HepG2 (cell line): ENCODE results near the gene POLR2F. TPM values are rescaled to one million over a fixed set of nuclear protein-coding genes. Genes with fewer than 3 reads are reported as not detected.

Experiments
- HDAC2 ChIP-seq: sonication (generic); formaldehyde crosslinking; IDR thresholded peaks from 2 replicates; pipeline ENCODE4 v1.4.0; 2020; ENCODE audit warnings: missing genetic modification reagents
- SOX6 ChIP-seq, 2 experiments: fragments of 450-650 bp in 1 of 2; sonication (generic) in 1 of 2; formaldehyde crosslinking in 1 of 2; IDR thresholded peaks; 2 replicates each; pipeline versions ENCODE4 v1.4.0 to v1.6.1; 2017 to 2020; ENCODE audit warnings: antibody characterized with exemption in 1 of 2, mild to moderate bottlenecking in 1 of 2, missing genetic modification reagents in 1 of 2
- WIZ ChIP-seq: sonication (generic); formaldehyde crosslinking; IDR thresholded peaks from 2 replicates; pipeline ENCODE4 v1.5.1; 2020; ENCODE audit warnings: mild to moderate bottlenecking, missing genetic modification reagents
- polyA plus RNA-seq, 8 experiments: library from polyadenylated mRNA; depleted of rRNA in 3 of 8; stranded (reverse) in 7 of 8; unstranded in 1 of 8; fragments of >200 nt; fragmentation: Illumina TruSeq in 4 of 8; extraction: Trizol in 4 of 8; gene quantifications; 2 replicates each; pipeline versions ENCODE4 v1.2.1 to v1.2.3, GENCODE V29; 2011 to 2016; ENCODE audit warnings: low read depth in 4 of 8, missing spikeins in 1 of 8, mixed read lengths in 1 of 8; ENCODE audit not compliant: insufficient read depth in 1 of 8
- total RNA-seq, 5 experiments: library from RNA; depleted of rRNA; stranded (reverse); fragments of >200 nt; fragmentation: Illumina TruSeq; extraction: Trizol; gene quantifications; 2 replicates each; pipeline ENCODE4 v1.2.3, GENCODE V29; 2016; ENCODE audit warnings: low read depth in 1 of 5
- TF ChIP-seq, protein P1 (sequence below): sonication (generic); formaldehyde crosslinking; IDR thresholded peaks from 2 replicates; pipeline ENCODE4 v1.4.0; 2020; ENCODE audit warnings: missing genetic modification reagents
- TF ChIP-seq, protein P2 (sequence below): sonication (generic); formaldehyde crosslinking; IDR thresholded peaks from 2 replicates; pipeline ENCODE4 v1.5.0; 2020; ENCODE audit warnings: mild to moderate bottlenecking, missing genetic modification reagents
- TF ChIP-seq, protein P3 (sequence below): sonication (generic); formaldehyde crosslinking; IDR thresholded peaks from 2 replicates; pipeline ENCODE4 v1.4.0; 2020; ENCODE audit warnings: mild to moderate bottlenecking, missing genetic modification reagents, borderline replicate concordance
- TF ChIP-seq, protein P4 (sequence below): sonication (generic); formaldehyde crosslinking; IDR thresholded peaks from 2 replicates; pipeline ENCODE4 v1.9.0; 2022; ENCODE audit warnings: missing genetic modification reagents, mild to moderate bottlenecking, borderline replicate concordance

Gene POLR2F
- total and polyA plus RNA-seq, 2 of the 13 experiments (the other 11 are each of a cell fraction or from before 2014, with no cell fraction given), result 135 to 158 TPM

DNA sequence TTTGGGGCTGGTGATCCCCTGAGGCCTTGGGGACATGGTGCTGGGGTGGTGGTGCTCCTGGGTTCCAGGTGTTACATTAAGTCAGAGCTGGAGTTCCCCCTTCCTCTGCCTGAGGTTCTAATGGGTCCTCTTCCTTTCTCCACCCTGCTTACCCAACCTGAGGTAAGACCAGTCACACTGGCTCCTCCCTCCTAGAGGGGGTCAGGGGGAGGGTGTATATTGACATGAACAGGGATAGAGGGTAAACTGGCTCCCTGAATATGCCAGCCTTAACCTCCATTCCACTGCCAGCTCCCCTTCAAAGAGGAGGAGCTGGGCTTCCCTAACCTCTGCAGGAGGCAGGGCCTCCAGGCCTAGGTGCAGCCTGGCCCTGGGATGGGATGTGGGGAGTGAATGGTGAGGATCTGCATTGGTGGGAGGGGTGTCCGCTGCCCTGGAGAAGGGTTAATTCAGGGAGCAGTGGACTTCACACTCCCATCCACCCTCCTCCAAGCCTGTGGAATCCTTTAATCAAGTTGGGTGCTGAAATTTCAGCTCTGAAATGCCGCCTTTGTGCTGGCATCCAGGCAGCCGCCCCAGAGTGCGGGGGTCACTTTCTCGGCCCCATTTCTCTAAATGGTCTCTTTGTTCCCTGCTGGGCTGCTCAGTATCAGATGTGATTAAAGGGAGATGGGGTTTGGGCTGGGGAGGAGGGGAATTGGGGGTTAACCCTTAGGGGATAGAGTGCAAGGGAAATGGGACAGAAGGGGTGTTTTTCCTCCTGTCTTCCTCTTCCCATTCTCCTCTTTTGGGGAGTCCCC lies 15.2 kb downstream of the POLR2F start (continued):
- TF ChIP-seq, protein P1, sequence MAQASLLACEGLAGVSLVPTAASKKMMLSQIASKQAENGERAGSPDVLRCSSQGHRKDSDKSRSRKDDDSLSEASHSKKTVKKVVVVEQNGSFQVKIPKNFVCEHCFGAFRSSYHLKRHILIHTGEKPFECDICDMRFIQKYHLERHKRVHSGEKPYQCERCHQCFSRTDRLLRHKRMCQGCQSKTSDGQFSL (CRISPR knock-in tag), result peak; percentile 69
- TF ChIP-seq, protein P2, sequence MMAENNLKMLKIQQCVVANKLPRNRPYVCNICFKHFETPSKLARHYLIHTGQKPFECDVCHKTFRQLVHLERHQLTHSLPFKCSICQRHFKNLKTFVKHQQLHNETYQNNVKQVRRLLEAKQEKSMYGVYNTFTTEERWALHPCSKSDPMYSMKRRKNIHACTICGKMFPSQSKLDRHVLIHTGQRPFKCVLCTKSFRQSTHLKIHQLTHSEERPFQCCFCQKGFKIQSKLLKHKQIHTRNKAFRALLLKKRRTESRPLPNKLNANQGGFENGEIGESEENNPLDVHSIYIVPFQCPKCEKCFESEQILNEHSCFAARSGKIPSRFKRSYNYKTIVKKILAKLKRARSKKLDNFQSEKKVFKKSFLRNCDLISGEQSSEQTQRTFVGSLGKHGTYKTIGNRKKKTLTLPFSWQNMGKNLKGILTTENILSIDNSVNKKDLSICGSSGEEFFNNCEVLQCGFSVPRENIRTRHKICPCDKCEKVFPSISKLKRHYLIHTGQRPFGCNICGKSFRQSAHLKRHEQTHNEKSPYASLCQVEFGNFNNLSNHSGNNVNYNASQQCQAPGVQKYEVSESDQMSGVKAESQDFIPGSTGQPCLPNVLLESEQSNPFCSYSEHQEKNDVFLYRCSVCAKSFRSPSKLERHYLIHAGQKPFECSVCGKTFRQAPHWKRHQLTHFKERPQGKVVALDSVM (CRISPR knock-in tag), result peak; percentile 81
- no peak for TF ChIP-seq SOX6 (IDR thresholded peaks at IDR 0.05)
- peak; percentile 65 for TF ChIP-seq SOX6 (CRISPR knock-in tag; IDR thresholded peaks at IDR 0.05)
- no peak for TF ChIP-seq WIZ (CRISPR knock-in tag)
- peak; percentile 58; the same call in 1 of the 2 replicates for TF ChIP-seq HDAC2 (CRISPR knock-in tag)
- TF ChIP-seq, protein P3, sequence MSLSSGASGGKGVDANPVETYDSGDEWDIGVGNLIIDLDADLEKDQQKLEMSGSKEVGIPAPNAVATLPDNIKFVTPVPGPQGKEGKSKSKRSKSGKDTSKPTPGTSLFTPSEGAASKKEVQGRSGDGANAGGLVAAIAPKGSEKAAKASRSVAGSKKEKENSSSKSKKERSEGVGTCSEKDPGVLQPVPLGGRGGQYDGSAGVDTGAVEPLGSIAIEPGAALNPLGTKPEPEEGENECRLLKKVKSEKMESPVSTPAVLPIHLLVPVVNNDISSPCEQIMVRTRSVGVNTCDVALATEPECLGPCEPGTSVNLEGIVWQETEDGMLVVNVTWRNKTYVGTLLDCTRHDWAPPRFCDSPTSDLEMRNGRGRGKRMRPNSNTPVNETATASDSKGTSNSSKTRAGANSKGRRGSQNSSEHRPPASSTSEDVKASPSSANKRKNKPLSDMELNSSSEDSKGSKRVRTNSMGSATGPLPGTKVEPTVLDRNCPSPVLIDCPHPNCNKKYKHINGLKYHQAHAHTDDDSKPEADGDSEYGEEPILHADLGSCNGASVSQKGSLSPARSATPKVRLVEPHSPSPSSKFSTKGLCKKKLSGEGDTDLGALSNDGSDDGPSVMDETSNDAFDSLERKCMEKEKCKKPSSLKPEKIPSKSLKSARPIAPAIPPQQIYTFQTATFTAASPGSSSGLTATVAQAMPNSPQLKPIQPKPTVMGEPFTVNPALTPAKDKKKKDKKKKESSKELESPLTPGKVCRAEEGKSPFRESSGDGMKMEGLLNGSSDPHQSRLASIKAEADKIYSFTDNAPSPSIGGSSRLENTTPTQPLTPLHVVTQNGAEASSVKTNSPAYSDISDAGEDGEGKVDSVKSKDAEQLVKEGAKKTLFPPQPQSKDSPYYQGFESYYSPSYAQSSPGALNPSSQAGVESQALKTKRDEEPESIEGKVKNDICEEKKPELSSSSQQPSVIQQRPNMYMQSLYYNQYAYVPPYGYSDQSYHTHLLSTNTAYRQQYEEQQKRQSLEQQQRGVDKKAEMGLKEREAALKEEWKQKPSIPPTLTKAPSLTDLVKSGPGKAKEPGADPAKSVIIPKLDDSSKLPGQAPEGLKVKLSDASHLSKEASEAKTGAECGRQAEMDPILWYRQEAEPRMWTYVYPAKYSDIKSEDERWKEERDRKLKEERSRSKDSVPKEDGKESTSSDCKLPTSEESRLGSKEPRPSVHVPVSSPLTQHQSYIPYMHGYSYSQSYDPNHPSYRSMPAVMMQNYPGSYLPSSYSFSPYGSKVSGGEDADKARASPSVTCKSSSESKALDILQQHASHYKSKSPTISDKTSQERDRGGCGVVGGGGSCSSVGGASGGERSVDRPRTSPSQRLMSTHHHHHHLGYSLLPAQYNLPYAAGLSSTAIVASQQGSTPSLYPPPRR (CRISPR knock-in tag), result peak; percentile 53
- TF ChIP-seq, protein P4, sequence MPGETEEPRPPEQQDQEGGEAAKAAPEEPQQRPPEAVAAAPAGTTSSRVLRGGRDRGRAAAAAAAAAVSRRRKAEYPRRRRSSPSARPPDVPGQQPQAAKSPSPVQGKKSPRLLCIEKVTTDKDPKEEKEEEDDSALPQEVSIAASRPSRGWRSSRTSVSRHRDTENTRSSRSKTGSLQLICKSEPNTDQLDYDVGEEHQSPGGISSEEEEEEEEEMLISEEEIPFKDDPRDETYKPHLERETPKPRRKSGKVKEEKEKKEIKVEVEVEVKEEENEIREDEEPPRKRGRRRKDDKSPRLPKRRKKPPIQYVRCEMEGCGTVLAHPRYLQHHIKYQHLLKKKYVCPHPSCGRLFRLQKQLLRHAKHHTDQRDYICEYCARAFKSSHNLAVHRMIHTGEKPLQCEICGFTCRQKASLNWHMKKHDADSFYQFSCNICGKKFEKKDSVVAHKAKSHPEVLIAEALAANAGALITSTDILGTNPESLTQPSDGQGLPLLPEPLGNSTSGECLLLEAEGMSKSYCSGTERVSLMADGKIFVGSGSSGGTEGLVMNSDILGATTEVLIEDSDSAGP (CRISPR knock-in tag), result peak; percentile 31; the same call in 1 of the 2 replicates
